AG04450 (cell line): ENCODE data around the gene HRK. TPM values are rescaled to one million over a fixed set of nuclear protein-coding genes. Genes with fewer than 3 reads are reported as not detected.

Experiments
- CTCF ChIA-PET: fragments of 300-600, 350-600 bp; formaldehyde crosslinking; extraction: SDS; loops from one replicate; lab custom pipeline; 2022; ENCODE audit warnings: antibody characterized with exemption, inconsistent platforms; lab: Charles Lee
- POLR2A ChIA-PET: fragments of 350-600 bp; formaldehyde crosslinking; extraction: SDS; loops from one replicate; lab custom pipeline; 2021; ENCODE audit warnings: antibody characterized with exemption, inconsistent platforms; lab: Yijun Ruan, JAX
- DNase-seq: peaks from one replicate; pipeline ENCODE4 v3.0.0-alpha.2; 2011; ENCODE audit warnings: low read depth, low spot score
- H3K27ac ChIP-seq: one replicate; pipeline ENCODE4 v1.5.1; 2012; ENCODE audit warnings: low read depth, low read length, control low read depth
- H3K27me3 ChIP-seq: one replicate; pipeline ENCODE4 v1.6.0; 2012; ENCODE audit warnings: low read length; ENCODE audit not compliant: control insufficient read depth, insufficient read depth
- H3K4me3 ChIP-seq: 2 replicates; pipeline ENCODE4 v1.5.1; 2011; ENCODE audit warnings: mild to moderate bottlenecking, low read depth, low read length, control low read depth
- H3K9me3 ChIP-seq: 2 replicates; pipeline ENCODE4 v1.5.1; 2012; ENCODE audit warnings: low read length; ENCODE audit not compliant: control insufficient read depth, insufficient read depth
- CTCF ChIP-seq: IDR thresholded peaks from 2 replicates; pipeline ENCODE4 v1.5.1; 2011; ENCODE audit warnings: low read depth, low read length, control low read depth, inconsistent platforms
- polyA plus RNA-seq: library from polyadenylated mRNA; depleted of rRNA; stranded (reverse); fragments of >200 nt; gene quantifications from 2 replicates; pipeline ENCODE4 v1.2.3, GENCODE V29; 2011; rRNA removed

Gene HRK
- polyA plus RNA-seq, 1 experiment = not detected

GRCh38 chr12:116808113-116809105 lies 72.8 kb downstream of the HRK start:
- Histone ChIP-seq H3K27me3 (no peaks in the 10 kb centered on the region), H3K9me3 (no peaks in the 10 kb centered on the region), H3K4me3 (no peak overlapping the region), H3K27ac (no peak overlapping the region)
- ChIA-PET CTCF (no interaction called here), POLR2A (no interaction called here)
- TF ChIP-seq CTCF = no peak
- DNase-seq = no peak

- H3K9me3 ChIP-seq = no peaks in the 10 kb centered on the region
- no peaks in the 10 kb centered on the region for H3K27me3 ChIP-seq
- no peak for DNase-seq
- TF ChIP-seq CTCF = no peak
- no peak overlapping the region for H3K27ac ChIP-seq
- CTCF ChIA-PET = no interaction called here
- POLR2A ChIA-PET = no interaction called here
- no peak overlapping the region for H3K4me3 ChIP-seq
Measured at GRCh38 chr12:116807546-116807945, 73.7 kb downstream of the HRK start.

- Histone ChIP-seq H3K4me3 (no peak overlapping the region), H3K27ac (no peak overlapping the region), H3K9me3 (no peaks in the 10 kb centered on the region), H3K27me3 (no peaks in the 10 kb centered on the region)
- no peak for DNase-seq
- ChIA-PET CTCF (interaction anchor here (0.6 kb wide), 1 partner anchor 159 kb away, joined by 3 read pairs; no protein-coding TSS in a partner anchor), POLR2A (no interaction called here)
- TF ChIP-seq CTCF = no peak
Measured at GRCh38 chr12:116806845-116807440, 74.3 kb downstream of the HRK start.

Other genes with a start within 250 kb of the HRK start
- gene SPRING1, start 143.4 kb downstream of the HRK start, polyA plus RNA-seq = 15.5 and 16.4 TPM in 2 replicates
- 2.1 and 2.3 TPM in 2 replicates for gene RNFT2, start 143.1 kb downstream of the HRK start, polyA plus RNA-seq
- gene FBXW8, start 29.5 kb upstream of the HRK start, polyA plus RNA-seq = 23.0 and 24.5 TPM in 2 replicates
- 0.10 TPM in 2 replicates for gene TESC, start 218.0 kb upstream of the HRK start, polyA plus RNA-seq